GM18499 (cell line): ENCODE results near the gene HEPN1.
A peak's percentile ranks its signal among the peaks of the same experiment; 100 is the strongest.

ENCODE experiments used
- ATAC-seq: cut with Tn5 transposase; IDR thresholded peaks from one replicate; pipeline ENCODE4 v1.9.1; 2021; ENCODE audit warnings: moderate number of reproducible peaks; ENCODE audit not compliant: insufficient read depth, unreplicated experiment

The HEPN1 gene

GRCh38 chr11:124918950-124919349 is at the start of gene HEPN1:
HEPN1 (plus strand) TSS chr11:124919250.
- no peak for ATAC-seq

GRCh38 chr11:124869331-124869730 is 49.7 kb upstream of the HEPN1 start:
- ATAC-seq: no peak

- no peak for ATAC-seq
Observed at GRCh38 chr11:124869856-124870387, 49.1 kb upstream of the HEPN1 start.

GRCh38 chr11:124870430-124870829 is 48.6 kb upstream of the HEPN1 start:
- ATAC-seq: no peak

- ATAC-seq: no peak
Observed at GRCh38 chr11:124872280-124872679, 46.8 kb upstream of the HEPN1 start.

GRCh38 chr11:124872741-124873140 is 46.3 kb upstream of the HEPN1 start:
- no peak for ATAC-seq

- no peak for ATAC-seq
Observed at GRCh38 chr11:124873951-124874350, 45.1 kb upstream of the HEPN1 start.

GRCh38 chr11:124874571-124875255 is 44.3 kb upstream of the HEPN1 start:
- no peak for ATAC-seq

GRCh38 chr11:124875401-124875800 is 43.6 kb upstream of the HEPN1 start:
- ATAC-seq: no peak

- peak; percentile 53 for ATAC-seq
Observed at GRCh38 chr11:124875943-124876817, 42.9 kb upstream of the HEPN1 start.

- ATAC-seq: no peak
Observed at GRCh38 chr11:124876818-124877630, 42.0 kb upstream of the HEPN1 start.

- no peak for ATAC-seq
Observed at GRCh38 chr11:124877631-124877909, 41.5 kb upstream of the HEPN1 start.

- no peak for ATAC-seq
Observed at GRCh38 chr11:124877910-124878758, 40.9 kb upstream of the HEPN1 start.

- ATAC-seq: no peak
Observed at GRCh38 chr11:124878759-124879492, 40.1 kb upstream of the HEPN1 start.

- ATAC-seq: no peak
Observed at GRCh38 chr11:124879493-124880289, 39.4 kb upstream of the HEPN1 start.

- no peak for ATAC-seq
Observed at GRCh38 chr11:124880290-124880611, 38.8 kb upstream of the HEPN1 start.

- ATAC-seq: no peak
Observed at GRCh38 chr11:124880958-124881357, 38.1 kb upstream of the HEPN1 start.

GRCh38 chr11:124882339-124883071 is 36.5 kb upstream of the HEPN1 start:
- no peak for ATAC-seq
